ENCODE measurements around the gene TERC.

The TERC gene

DNA sequence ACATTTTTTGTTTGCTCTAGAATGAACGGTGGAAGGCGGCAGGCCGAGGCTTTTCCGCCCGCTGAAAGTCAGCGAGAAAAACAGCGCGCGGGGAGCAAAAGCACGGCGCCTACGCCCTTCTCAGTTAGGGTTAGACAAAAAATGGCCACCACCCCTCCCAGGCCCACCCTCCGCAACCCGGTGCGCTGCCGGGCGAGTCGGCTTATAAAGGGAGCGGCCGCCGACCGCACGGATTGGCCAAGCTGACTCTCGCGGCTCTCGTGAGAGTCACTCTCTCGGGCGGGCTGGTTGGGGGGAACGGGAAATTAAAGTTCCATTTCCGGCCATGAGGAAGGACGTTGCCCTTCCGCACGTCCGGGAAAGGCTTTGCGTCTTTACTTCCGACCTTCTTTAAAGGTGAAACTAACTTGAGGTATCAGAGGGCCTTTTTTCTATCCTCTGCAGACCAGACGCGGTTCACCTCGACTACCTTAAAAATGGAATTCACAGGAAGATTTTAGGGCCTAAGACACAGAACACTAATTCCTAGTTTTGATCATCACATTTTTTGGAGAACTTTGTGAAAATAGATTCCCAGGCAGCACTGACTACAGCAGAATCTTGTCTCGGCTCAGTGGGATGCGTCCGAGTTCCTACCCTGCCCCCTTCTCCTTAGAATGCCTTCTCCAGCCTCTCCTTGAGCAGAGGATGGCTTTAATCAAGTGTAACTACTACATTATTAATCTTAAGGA, at the start of gene TERC:
Gene TERC (minus strand): TSS at position 179 of the 731 bp plus-strand sequence.
- H3K36me3 Mint-ChIP-seq (ENCODE audit: low read depth), result no peaks in the 10 kb centered on the region
- H3K9me3 Mint-ChIP-seq, result no peaks in the 10 kb centered on the region
- peak within 1 kb of the TSS; percentile 87 for H3K4me3 Mint-ChIP-seq
- no peaks in the 10 kb centered on the region for H3K27me3 Mint-ChIP-seq
- H3K27ac Mint-ChIP-seq, result peak within 1 kb of the TSS; percentile 98
- peaks cover 33% of the 10 kb centered on the region for H3K4me1 Mint-ChIP-seq (ENCODE audit: low read depth)

DNA sequence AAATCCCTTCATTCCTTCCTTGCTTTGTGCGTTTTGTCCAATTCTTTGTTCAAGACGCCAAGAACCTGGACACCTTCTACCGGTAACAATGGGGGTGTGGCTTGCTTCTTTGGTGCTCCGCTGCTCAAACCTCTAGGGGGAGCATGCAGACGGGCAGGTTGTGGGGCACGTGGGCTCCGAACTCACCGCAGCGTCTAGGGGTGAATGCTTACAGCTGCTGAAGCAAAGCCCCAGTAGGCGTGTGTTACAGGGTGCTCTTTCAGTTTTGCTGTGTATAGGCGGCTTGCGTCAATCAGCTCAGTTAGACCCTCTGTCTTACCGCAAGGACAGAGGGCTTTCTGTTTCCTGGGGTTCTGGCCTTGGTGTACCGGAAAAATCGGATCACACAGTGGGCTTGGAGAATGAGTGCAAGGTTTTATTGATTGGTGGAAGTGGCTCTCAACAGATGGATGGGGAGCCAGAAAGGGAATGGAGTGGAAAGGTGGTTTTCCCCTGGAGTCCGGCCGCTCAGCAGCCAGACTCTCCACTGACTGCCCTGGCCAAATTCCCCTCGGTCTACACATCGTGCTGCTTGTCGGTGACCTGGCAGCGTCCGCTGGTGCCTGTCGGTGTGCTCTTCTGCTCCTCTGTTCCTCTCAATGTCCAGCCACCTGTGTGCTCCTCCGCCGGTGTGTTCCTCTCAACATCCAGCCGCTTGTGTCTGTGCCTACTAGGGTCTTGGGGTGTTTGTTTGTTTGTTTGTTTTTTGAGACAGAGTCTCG, 49.1 kb upstream of the TERC start:
- Mint-ChIP-seq H3K36me3 (ENCODE audit: low read depth) (peaks cover 5% of the 10 kb centered on the region), H3K27ac (peak overlapping the region; percentile 69), H3K27me3 (peaks cover 9% of the 10 kb centered on the region), H3K9me3 (peaks cover 8% of the 10 kb centered on the region), H3K4me3 (peak overlapping the region; percentile 79), H3K4me1 (ENCODE audit: low read depth) (peaks cover 25% of the 10 kb centered on the region)

DNA sequence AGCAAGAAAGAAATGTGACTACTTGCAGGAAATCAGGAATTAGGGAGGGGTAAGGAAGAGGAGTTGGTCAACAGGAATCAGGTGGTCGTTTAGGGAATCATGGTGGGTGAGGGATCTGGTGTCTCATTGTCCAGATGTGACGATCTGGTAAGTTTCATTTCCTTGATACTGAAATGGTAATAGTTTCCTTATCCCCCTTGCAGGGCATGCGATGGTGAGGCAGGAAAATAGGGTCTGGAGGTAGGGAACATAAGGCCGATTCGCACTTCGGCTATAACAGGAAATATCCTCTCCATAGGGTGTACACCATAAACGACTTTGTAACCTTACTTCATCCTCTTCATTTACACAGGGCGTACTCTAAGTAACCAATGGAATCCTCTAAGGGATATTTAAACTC, 48.4 kb upstream of the TERC start:
- Mint-ChIP-seq H3K27ac (peak overlapping the region; percentile 69), H3K4me1 (ENCODE audit: low read depth) (peaks cover 25% of the 10 kb centered on the region), H3K36me3 (ENCODE audit: low read depth) (peaks cover 5% of the 10 kb centered on the region), H3K9me3 (peaks cover 8% of the 10 kb centered on the region), H3K27me3 (peaks cover 7% of the 10 kb centered on the region), H3K4me3 (peak overlapping the region; percentile 79)

DNA sequence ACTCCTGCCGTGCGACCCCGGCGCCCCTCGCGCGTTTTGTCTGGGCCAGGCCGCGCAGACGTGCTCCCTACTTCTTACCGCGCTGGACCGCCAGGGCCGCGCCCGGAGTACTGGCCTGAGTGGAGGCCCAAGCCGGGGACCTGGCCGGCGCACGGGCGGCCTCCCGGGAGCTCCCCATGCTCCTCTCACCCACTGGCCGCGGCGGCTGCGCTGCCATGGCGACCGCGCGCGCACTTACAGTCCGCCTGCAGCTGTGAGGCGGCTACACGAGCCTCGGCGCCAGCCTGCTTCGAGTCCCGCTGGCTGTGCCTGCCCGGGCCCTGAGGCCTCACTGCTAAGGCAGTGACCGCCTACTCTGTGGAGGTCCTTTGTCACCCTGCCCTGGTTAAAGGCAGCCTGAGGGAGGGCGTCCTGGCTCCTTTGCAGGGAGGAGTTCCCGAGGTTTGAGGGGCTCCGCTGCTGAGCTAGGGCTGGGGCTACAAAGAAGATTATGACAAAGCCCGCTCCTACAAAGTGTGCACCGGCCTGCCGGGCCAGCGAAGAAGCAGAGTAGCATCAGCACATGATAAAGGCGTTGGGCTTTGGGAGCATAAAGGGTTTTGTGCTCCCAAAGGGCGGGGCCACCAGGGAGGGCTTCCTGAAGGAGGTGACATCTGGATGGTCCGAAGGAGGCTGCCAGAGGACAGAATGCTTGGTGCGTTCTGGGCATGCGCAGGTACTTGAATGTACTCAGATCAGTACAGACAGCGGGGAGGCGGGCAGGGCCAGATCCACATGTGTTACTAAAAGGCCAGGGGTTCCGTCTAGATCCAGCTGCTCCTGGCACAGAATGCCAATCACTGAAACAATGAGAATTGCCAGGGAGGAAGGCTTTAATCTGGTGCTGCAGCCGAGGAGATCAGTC, 47.7 kb upstream of the TERC start, which contains the start of the genes LRRC34 and LRRIQ4:
Gene LRRC34 (minus strand): TSS at position 573 of the 904 bp plus-strand sequence. CDS start 356 bp downstream, at position 217.
Gene LRRIQ4 (plus strand): TSS at position 539 of the 904 bp plus-strand sequence. CDS start 9,052 bp downstream, outside the sequence.
- Mint-ChIP-seq H3K36me3 (ENCODE audit: low read depth) (peaks cover 5% of the 10 kb centered on the region), H3K9me3 (peaks cover 8% of the 10 kb centered on the region), H3K4me1 (ENCODE audit: low read depth) (peaks cover 25% of the 10 kb centered on the region), H3K27ac (peak within 1 kb of the TSS; percentile 69), H3K4me3 (peak within 1 kb of the TSS; percentile 79), H3K27me3 (peaks cover 6% of the 10 kb centered on the region)

DNA sequence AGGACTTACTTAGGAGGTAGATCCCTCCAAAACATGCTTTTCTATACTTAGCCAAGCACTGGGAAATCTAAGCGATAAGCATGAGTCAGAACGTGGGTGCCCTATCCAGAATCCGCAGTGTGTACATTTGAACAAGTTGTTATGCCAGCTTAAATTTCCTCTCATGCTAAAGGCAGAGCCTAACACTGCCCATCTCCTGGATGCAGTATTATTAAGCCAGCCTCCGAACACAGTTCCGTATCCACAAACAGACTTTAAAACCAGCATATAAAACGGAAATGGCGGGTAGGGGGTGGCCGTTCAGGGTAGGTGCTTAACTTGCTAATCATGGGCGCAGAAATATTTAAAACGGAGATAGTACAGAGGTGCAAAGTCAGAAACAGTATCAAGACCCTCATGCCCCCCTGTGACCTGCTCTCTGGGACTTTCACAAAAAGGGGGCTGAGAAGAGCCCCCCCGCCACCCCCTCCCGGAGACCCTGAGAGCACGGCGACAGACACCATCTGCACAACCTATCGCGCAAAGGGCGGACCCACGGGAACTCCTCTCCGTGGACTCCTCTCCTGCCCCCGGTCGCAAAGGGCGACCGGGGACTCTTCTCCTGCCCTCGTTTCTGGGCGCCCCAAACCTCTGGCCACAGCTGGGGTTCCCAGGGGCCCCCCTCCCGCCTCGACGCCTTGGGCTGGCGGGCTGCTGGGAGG, 46.9 kb upstream of the TERC start:
- Mint-ChIP-seq H3K36me3 (ENCODE audit: low read depth) (peaks cover 5% of the 10 kb centered on the region), H3K27me3 (peaks cover 6% of the 10 kb centered on the region), H3K9me3 (peaks cover 8% of the 10 kb centered on the region), H3K27ac (peak overlapping the region; percentile 61), H3K4me1 (ENCODE audit: low read depth) (peaks cover 25% of the 10 kb centered on the region), H3K4me3 (peak overlapping the region; percentile 79)

DNA sequence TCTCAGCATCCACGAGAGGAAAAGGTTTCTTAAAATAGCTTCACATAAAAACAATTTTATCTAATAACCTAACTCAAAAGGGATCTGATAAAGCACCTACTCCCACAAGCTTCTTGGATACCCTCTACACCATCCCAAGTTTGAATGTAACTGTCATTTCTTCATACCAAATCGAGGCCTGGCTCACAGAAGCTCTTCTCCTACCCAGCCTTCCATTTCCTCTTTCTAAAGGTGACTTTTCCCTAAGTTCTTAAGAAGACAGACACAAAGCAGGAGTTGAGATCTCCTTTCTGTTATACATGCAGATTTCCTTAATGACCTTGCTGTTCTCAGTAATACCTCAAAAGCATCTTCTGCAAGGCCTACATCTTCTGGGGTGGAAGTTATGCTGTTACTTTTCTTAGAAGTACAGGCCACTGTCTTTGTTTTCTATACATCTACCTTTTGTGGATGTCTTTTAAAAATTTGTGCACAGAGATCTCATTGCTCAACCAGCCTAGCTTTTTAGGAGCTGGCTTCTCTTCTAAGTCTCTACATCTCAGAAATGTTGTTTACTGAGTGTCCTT, 44.5 kb upstream of the TERC start:
- Mint-ChIP-seq H3K27me3 (no peaks in the 10 kb centered on the region), H3K4me3 (no peak overlapping the region), H3K9me3 (no peaks in the 10 kb centered on the region), H3K4me1 (ENCODE audit: low read depth) (peaks cover 24% of the 10 kb centered on the region), H3K27ac (no peak overlapping the region), H3K36me3 (ENCODE audit: low read depth) (no peaks in the 10 kb centered on the region)

DNA sequence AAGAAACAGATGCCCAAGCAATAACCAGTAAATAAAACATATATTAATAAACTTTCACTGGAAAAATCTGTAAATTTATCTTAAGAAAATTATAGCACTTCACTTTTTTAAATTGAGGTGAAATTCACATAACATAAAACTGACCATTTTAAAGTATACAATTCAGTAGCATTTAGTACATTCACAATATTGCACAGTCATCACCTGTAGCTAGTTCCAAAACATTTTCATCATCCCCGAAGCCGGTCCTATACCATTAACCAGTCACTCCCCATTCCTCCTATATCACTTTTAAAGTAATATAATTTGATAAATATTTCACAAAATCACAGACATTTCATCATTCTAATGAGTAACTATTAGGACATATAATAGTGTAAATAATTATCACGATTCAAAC, 39.8 kb upstream of the TERC start:
- no peaks in the 10 kb centered on the region for H3K9me3 Mint-ChIP-seq
- no peaks in the 10 kb centered on the region for H3K4me1 Mint-ChIP-seq (ENCODE audit: low read depth)
- H3K27me3 Mint-ChIP-seq, result no peaks in the 10 kb centered on the region
- H3K4me3 Mint-ChIP-seq, result no peak overlapping the region
- H3K36me3 Mint-ChIP-seq (ENCODE audit: low read depth), result no peaks in the 10 kb centered on the region
- H3K27ac Mint-ChIP-seq, result no peak overlapping the region

DNA sequence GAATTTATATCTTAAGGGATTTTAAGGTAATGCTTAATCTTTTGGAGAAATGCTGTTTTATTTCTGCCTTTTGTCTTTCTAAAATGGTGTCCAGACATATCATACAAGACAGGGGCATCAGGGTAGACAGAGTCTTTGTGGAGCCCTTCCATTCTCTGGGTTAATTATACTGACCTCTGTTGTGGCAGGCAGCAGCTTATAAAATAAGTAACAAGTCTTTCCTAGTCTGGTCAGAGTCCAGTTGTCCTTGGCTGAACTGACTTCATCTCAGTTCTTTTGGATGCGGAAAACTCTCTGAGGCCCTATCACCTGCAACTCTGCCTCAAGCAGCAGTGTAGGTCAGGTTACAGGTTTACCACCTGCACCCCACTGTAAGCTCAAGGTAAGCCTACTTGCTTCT, 27.5 kb upstream of the TERC start:
- H3K27ac Mint-ChIP-seq, result no peak overlapping the region
- no peak overlapping the region for H3K4me3 Mint-ChIP-seq
- H3K27me3 Mint-ChIP-seq, result no peaks in the 10 kb centered on the region
- H3K36me3 Mint-ChIP-seq (ENCODE audit: low read depth), result peaks cover 41% of the 10 kb centered on the region
- H3K9me3 Mint-ChIP-seq, result no peaks in the 10 kb centered on the region
- peaks cover 7% of the 10 kb centered on the region for H3K4me1 Mint-ChIP-seq (ENCODE audit: low read depth)

DNA sequence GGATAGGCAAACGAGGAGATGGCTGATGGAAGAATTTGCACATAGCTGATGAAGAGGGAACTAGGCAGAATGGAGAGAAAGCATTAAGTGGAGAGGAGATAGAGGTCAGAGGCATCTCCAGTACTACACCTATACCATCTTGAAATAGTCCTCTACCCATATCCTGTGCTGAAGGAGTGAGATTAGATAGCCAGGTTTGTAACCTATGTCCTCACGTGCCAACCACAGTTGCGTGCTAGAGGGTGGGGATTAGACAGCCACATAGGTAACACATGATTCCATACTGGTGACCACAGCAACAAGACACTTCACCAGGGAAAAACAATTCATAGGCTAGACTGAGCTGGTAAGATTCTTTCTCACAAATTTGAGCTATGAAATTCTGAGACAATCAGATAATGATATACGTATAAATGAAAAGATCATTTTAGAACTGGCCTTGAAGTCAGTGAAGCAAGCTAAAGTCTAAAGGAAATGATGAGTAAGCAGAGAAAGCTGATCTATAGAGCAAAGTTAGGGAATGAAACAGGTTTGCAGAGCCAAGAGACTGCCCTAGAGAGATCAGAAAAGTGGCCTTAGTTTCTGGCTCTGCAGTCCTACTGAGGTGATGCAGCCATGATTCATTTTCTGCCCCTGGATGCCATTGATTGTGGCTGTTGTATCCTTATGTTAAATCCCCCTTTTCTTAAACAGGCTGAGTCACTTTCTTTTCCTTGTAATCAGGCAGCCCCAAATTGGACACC, 26.0 kb upstream of the TERC start:
- Mint-ChIP-seq H3K9me3 (no peaks in the 10 kb centered on the region), H3K27me3 (no peaks in the 10 kb centered on the region), H3K27ac (peak overlapping the region; percentile 9), H3K4me1 (ENCODE audit: low read depth) (peaks cover 7% of the 10 kb centered on the region), H3K36me3 (ENCODE audit: low read depth) (peaks cover 55% of the 10 kb centered on the region), H3K4me3 (no peak overlapping the region)

DNA sequence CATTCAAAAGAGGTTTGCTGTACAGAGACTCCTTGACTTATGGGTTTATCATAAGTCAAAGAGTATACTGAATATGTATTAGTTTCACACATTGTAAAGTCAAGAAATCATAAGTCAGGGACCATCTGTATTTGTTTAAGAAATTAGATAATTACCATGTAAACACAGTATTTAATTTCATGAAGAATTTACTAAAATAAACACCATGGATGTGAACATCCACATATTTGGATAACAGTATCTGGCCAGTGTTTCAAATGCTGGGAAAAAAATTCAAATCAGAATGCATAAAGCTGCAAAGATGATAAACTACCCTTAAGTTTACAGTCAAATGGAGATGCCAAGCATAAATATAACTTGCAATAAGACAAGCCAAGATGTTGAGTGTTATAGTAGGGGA, 25.4 kb upstream of the TERC start:
- H3K27me3 Mint-ChIP-seq, result no peaks in the 10 kb centered on the region
- no peaks in the 10 kb centered on the region for H3K9me3 Mint-ChIP-seq
- peaks cover 7% of the 10 kb centered on the region for H3K4me1 Mint-ChIP-seq (ENCODE audit: low read depth)
- H3K4me3 Mint-ChIP-seq, result no peak overlapping the region
- peaks cover 62% of the 10 kb centered on the region for H3K36me3 Mint-ChIP-seq (ENCODE audit: low read depth)
- no peak overlapping the region for H3K27ac Mint-ChIP-seq

DNA sequence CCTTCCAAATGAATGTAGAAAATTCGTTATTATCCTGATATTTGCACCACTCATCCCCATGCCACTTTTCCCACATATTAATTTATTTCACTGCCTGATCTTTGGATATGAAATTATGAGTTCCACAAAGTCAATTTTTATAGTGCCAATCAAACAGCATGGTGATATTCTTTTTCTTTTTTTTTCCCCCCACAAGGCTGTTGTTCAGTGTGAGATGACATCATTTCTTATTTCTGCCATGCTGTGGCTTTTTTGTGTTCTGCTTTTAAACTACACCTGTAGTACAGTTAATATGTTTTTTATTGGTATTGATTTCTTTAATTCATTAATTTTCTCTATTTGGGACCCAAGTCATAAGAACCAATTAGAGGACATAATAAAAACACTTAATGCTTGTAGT, 22.9 kb upstream of the TERC start:
- no peaks in the 10 kb centered on the region for H3K27me3 Mint-ChIP-seq
- no peaks in the 10 kb centered on the region for H3K9me3 Mint-ChIP-seq
- no peak overlapping the region for H3K4me3 Mint-ChIP-seq
- peaks cover 72% of the 10 kb centered on the region for H3K36me3 Mint-ChIP-seq (ENCODE audit: low read depth)
- H3K27ac Mint-ChIP-seq, result no peak overlapping the region
- H3K4me1 Mint-ChIP-seq (ENCODE audit: low read depth), result peaks cover 7% of the 10 kb centered on the region

DNA sequence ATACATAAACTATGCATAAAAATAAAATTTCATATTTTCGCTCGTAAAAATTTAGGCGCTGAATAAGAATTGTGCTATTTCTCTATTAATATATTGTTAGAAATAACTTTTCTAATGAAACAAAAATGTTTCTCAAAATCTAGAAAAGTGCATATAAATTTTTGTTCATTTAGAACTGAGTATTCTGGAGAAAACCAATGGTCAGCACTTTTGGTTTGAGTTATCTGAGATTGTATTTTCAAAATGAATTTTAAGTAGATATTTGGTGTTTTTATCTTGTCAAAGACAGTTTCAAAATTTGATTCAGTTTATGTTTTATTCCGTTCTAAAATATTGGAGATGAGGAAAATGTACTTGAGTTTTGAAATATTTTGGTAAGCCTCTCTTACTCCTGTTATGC, 22.3 kb upstream of the TERC start:
- H3K36me3 Mint-ChIP-seq (ENCODE audit: low read depth), result peaks cover 72% of the 10 kb centered on the region
- H3K27me3 Mint-ChIP-seq, result no peaks in the 10 kb centered on the region
- no peak overlapping the region for H3K4me3 Mint-ChIP-seq
- peaks cover 7% of the 10 kb centered on the region for H3K4me1 Mint-ChIP-seq (ENCODE audit: low read depth)
- no peak overlapping the region for H3K27ac Mint-ChIP-seq
- H3K9me3 Mint-ChIP-seq, result no peaks in the 10 kb centered on the region

DNA sequence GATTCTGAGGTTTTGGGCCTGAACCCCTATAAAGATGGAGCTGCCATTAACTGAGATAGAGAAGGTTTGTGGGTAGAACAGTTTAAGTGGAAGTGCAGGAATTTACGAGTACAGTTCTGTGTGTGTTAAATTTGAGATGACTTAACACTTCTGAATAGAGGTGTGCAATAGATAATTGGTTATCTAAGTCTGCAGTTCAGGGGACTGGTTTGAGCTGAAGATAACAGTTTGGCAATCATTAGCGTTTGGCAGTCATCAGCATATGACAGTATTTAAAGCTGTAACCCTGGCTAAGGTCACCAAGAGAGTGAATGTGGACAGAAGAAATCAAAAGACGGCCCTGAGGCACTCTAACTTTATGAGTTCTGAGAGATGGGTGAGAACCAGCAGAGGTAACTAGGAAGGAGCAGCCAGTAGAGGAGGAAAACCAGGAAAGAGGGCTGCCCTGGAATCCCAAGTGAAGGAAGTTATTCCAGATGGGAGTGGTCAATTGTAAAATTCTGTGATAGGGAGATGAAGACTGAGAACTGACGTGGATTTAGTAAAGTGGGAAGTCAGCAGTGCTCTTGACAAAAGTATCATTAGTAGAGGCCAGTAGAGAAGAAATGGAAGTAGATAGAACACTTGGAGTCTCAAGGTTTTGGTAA, 16.5 kb upstream of the TERC start:
- H3K36me3 Mint-ChIP-seq (ENCODE audit: low read depth), result peaks cover 79% of the 10 kb centered on the region
- H3K4me3 Mint-ChIP-seq, result no peak overlapping the region
- no peaks in the 10 kb centered on the region for H3K27me3 Mint-ChIP-seq

More for the DNA sequence above, 16.5 kb upstream of the TERC start:
- no peaks in the 10 kb centered on the region for H3K9me3 Mint-ChIP-seq
- peaks cover 47% of the 10 kb centered on the region for H3K4me1 Mint-ChIP-seq (ENCODE audit: low read depth)
- peak overlapping the region; percentile 74 for H3K27ac Mint-ChIP-seq

Data from stimulated activated naive CD8-positive, alpha-beta T cell treated with anti-CD3 and anti-CD28 coated beads, Interleukin-15, Interleukin-2, amounts not matched to agents 100 ng/mL and 50 ng/mL, for 24 hours (primary cell).